Astrocyte (in vitro differentiated cells and primary cell): ENCODE results near the gene IL16. TPM values are rescaled to one million over a fixed set of nuclear protein-coding genes. Genes with fewer than 3 reads are reported as not detected.
A peak's percentile ranks its signal among the peaks of the same experiment; 100 is the strongest.
"Not testable (repeated sequence)": the region's sequence is repeated elsewhere in the genome, so short reads cannot be mapped to it uniquely, and the experiment has no call there.

ENCODE experiments used
- DNase-seq: peaks from one replicate; pipeline ENCODE4 v3.0.0-alpha.2; 2010; ENCODE audit warnings: low read depth
- FAIRE-seq: peaks from 2 replicates; lab custom pipeline; 2011; peaks lifted over from hg19 to GRCh38; lab: Jason Lieb, UNC
- H2AFZ ChIP-seq: 2 replicates; pipeline ENCODE4 v1.6.0; 2012; ENCODE audit warnings: low read depth, low read length, inconsistent platforms
- H3K27ac ChIP-seq: 2 replicates; pipeline ENCODE4 v1.5.1; 2011; ENCODE audit warnings: low read depth, low read length, inconsistent platforms
- H3K27me3 ChIP-seq: 2 replicates; pipeline ENCODE4 v1.6.0; 2011; ENCODE audit warnings: low read length, inconsistent platforms; ENCODE audit not compliant: insufficient read depth
- H3K36me3 ChIP-seq: 2 replicates; pipeline ENCODE4 v1.5.1; 2011; ENCODE audit warnings: low read length, inconsistent platforms; ENCODE audit not compliant: insufficient read depth
- H3K4me1 ChIP-seq: 2 replicates; pipeline ENCODE4 v1.5.1; 2011; ENCODE audit warnings: low read length, inconsistent platforms; ENCODE audit not compliant: insufficient read depth
- H3K4me2 ChIP-seq: 2 replicates; pipeline ENCODE4 v1.6.0; 2012; ENCODE audit warnings: low read length, inconsistent platforms
- H3K4me3 ChIP-seq: 2 replicates; pipeline ENCODE4 v1.5.1; 2011; ENCODE audit warnings: low read depth, mild to moderate bottlenecking, low read length, inconsistent platforms; ENCODE audit not compliant: insufficient read depth
- H3K79me2 ChIP-seq: 2 replicates; pipeline ENCODE4 v1.6.0; 2012; ENCODE audit warnings: mild to moderate bottlenecking, low read length, inconsistent platforms; ENCODE audit not compliant: insufficient read depth
- H3K9ac ChIP-seq: 2 replicates; pipeline ENCODE4 v1.6.0; 2012; ENCODE audit warnings: mild to moderate bottlenecking, low read length, inconsistent platforms
- H3K9me3 ChIP-seq: 2 replicates; pipeline ENCODE4 v1.5.1; 2012; ENCODE audit warnings: low read depth, mild to moderate bottlenecking, low read length, inconsistent platforms; ENCODE audit not compliant: insufficient read depth
- H4K20me1 ChIP-seq: 2 replicates; pipeline ENCODE4 v1.6.0; 2012; ENCODE audit warnings: low read length, inconsistent platforms; ENCODE audit not compliant: insufficient read depth
- H3K27ac Mint-ChIP-seq: one replicate; pipeline ENCODE4 v1.8.0; 2021; ENCODE audit warnings: mild to moderate bottlenecking, mixed read lengths; ENCODE audit not compliant: unreplicated experiment
- H3K27me3 Mint-ChIP-seq: one replicate; pipeline ENCODE4 v1.8.0; 2021; ENCODE audit warnings: low read depth, mixed read lengths; ENCODE audit not compliant: unreplicated experiment
- H3K36me3 Mint-ChIP-seq: one replicate; pipeline ENCODE4 v1.8.0; 2021; ENCODE audit warnings: low read depth, mixed read lengths; ENCODE audit not compliant: unreplicated experiment
- H3K4me1 Mint-ChIP-seq: one replicate; pipeline ENCODE4 v1.8.0; 2021; ENCODE audit warnings: low read depth, mixed read lengths; ENCODE audit not compliant: unreplicated experiment
- H3K4me3 Mint-ChIP-seq: one replicate; pipeline ENCODE4 v1.8.0; 2021; ENCODE audit warnings: mild to moderate bottlenecking, moderate library complexity, mixed read lengths; ENCODE audit not compliant: unreplicated experiment
- H3K9me3 Mint-ChIP-seq: one replicate; pipeline ENCODE4 v1.8.0; 2021; ENCODE audit warnings: mild to moderate bottlenecking, mixed read lengths; ENCODE audit not compliant: unreplicated experiment
- EZH2 ChIP-seq: IDR thresholded peaks from 2 replicates; pipeline ENCODE4 v1.6.1; 2012; ENCODE audit warnings: mild to moderate bottlenecking, low read length, inconsistent platforms; ENCODE audit not compliant: insufficient read depth
- total RNA-seq: library from RNA; stranded (reverse); gene quantifications from 2 replicates; pipeline ENCODE4 v1.2.1, GENCODE V29; 2021
- TF ChIP-seq, protein P1 (sequence below): IDR thresholded peaks from 2 replicates; pipeline ENCODE4 v1.5.1; 2011; ENCODE audit warnings: low read depth, mild to moderate bottlenecking, inconsistent platforms, low read length, moderate library complexity; ENCODE audit not compliant: insufficient read depth

Gene IL16
- total RNA-seq, 1 donor from 2014 or later, result 0.36 TPM

GRCh38 chr15:81330366-81331090 is 133.8 kb downstream of the IL16 start:
- FAIRE-seq (no peak), DNase-seq (no peak)
- H3K36me3 Mint-ChIP-seq, result no peaks in the 10 kb centered on the region
- Histone ChIP-seq H3K4me2 (no peak overlapping the region), H3K9ac (no peak overlapping the region), H4K20me1 (no peaks in the 10 kb centered on the region), H3K79me2 (no peaks in the 10 kb centered on the region), H3K27me3 (peaks cover 2% of the 10 kb centered on the region), H2AFZ (no peak overlapping the region), H3K4me3 (no peak overlapping the region), H3K36me3 (no peaks in the 10 kb centered on the region), H3K9me3 (no peaks in the 10 kb centered on the region), H3K27ac (no peak overlapping the region), H3K4me1 (peaks cover 21% of the 10 kb centered on the region)
- peaks cover 35% of the 10 kb centered on the region for H3K4me1 Mint-ChIP-seq
- H3K27me3 Mint-ChIP-seq, result no peaks in the 10 kb centered on the region
- no peak overlapping the region for H3K4me3 Mint-ChIP-seq
- peak overlapping the region; percentile 8 for H3K27ac Mint-ChIP-seq
- TF ChIP-seq, protein P1, sequence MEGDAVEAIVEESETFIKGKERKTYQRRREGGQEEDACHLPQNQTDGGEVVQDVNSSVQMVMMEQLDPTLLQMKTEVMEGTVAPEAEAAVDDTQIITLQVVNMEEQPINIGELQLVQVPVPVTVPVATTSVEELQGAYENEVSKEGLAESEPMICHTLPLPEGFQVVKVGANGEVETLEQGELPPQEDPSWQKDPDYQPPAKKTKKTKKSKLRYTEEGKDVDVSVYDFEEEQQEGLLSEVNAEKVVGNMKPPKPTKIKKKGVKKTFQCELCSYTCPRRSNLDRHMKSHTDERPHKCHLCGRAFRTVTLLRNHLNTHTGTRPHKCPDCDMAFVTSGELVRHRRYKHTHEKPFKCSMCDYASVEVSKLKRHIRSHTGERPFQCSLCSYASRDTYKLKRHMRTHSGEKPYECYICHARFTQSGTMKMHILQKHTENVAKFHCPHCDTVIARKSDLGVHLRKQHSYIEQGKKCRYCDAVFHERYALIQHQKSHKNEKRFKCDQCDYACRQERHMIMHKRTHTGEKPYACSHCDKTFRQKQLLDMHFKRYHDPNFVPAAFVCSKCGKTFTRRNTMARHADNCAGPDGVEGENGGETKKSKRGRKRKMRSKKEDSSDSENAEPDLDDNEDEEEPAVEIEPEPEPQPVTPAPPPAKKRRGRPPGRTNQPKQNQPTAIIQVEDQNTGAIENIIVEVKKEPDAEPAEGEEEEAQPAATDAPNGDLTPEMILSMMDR, result no peak
- TF ChIP-seq EZH2, result no peak
- no peaks in the 10 kb centered on the region for H3K9me3 Mint-ChIP-seq

DNA sequence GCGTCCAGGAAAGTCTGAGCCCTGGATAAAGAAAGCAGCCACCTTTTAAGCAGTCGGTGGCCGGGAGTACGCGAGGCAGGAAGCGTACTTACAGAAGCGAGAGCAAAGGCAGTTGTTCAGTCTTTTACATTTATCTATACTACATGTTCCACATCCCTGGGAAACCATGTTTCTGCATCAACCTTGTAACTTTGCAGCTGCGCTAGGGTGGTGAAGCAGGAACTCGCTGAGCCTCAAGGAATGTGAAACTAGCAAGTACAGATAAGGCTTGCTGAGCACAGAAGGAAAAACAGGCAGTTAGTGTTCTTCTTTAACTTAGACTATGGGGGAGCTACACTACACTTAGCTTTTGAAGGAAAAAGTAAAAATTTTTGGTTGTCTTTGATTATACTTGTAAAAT is 134.5 kb downstream of the IL16 start:
- FAIRE-seq, H3K27me3 Mint-ChIP-seq, H3K4me3 Mint-ChIP-seq, H4K20me1 ChIP-seq, H3K9ac ChIP-seq, H3K36me3 Mint-ChIP-seq, H3K27ac ChIP-seq, H3K36me3 ChIP-seq, H3K9me3 Mint-ChIP-seq, H3K27me3 ChIP-seq, H3K4me3 ChIP-seq, H3K4me2 ChIP-seq, H3K79me2 ChIP-seq, H3K9me3 ChIP-seq, H2AFZ ChIP-seq: not testable (repeated sequence)
- DNase-seq, result peak; percentile 44
- peaks cover 34% of the 10 kb centered on the region for H3K4me1 Mint-ChIP-seq
- H3K4me1 ChIP-seq, result peaks cover 20% of the 10 kb centered on the region
- H3K27ac Mint-ChIP-seq, result peak overlapping the region; percentile 8

GRCh38 chr15:81331600-81331999 is 134.9 kb downstream of the IL16 start:
- Histone ChIP-seq H3K79me2 (no peaks in the 10 kb centered on the region), H2AFZ (no peak overlapping the region), H4K20me1 (no peaks in the 10 kb centered on the region), H3K27ac (no peak overlapping the region), H3K9me3 (no peaks in the 10 kb centered on the region), H3K27me3 (peaks cover 2% of the 10 kb centered on the region), H3K36me3 (no peaks in the 10 kb centered on the region), H3K4me1 (peaks cover 15% of the 10 kb centered on the region), H3K4me2 (no peak overlapping the region), H3K9ac (no peak overlapping the region), H3K4me3 (no peak overlapping the region)
- Mint-ChIP-seq H3K4me1 (peaks cover 31% of the 10 kb centered on the region), H3K36me3 (no peaks in the 10 kb centered on the region), H3K27ac (peak overlapping the region; percentile 8), H3K4me3 (no peak overlapping the region), H3K27me3 (no peaks in the 10 kb centered on the region), H3K9me3 (no peaks in the 10 kb centered on the region)
- FAIRE-seq (no peak), DNase-seq (no peak)
- TF ChIP-seq EZH2, result no peak
- TF ChIP-seq, protein P1, result no peak
